SK-N-MC (cell line): ENCODE data around the gene MUSK.

ENCODE experiments used
- EZH2 ChIP-seq: fragments of 200-600 bp; sonication (generic); IDR thresholded peaks from one replicate; pipeline ENCODE4 v1.6.1; 2017; ENCODE audit warnings: antibody characterized with exemption
- FOXP2 ChIP-seq: optimal IDR thresholded peaks from 2 replicates; pipeline ENCODE3; 2011; ENCODE audit warnings: mild to moderate bottlenecking, moderate library complexity; ENCODE audit not compliant: insufficient read depth; ENCODE audit errors: extremely low read length, control extremely low read depth
- POLR2AphosphoS5 ChIP-seq: IDR thresholded peaks from 2 replicates; pipeline ENCODE4 v1.6.1; 2012; ENCODE audit warnings: mild to moderate bottlenecking, low read depth, low read length, borderline replicate concordance

- no peak for TF ChIP-seq POLR2AphosphoS5
- no peak for TF ChIP-seq EZH2
- TF ChIP-seq FOXP2 = no peak
These were observed 140.5 kb downstream of the MUSK start for GRCh38 chr9:110809038-110809595.
